Activated effector memory CD4-positive, alpha-beta T cell treated with anti-CD3 and anti-CD28 coated beads, Interleukin-2, amount 50 U/mL, for 16 hours (primary cell): ENCODE results near the gene ECSIT.
A peak's percentile ranks its signal among the peaks of the same experiment; 100 is the strongest.
"Not testable (repeated sequence)": the region's sequence is repeated elsewhere in the genome, so short reads cannot be mapped to it uniquely, and the experiment has no call there.

Experiments used
- DNase-seq: peaks from one replicate; pipeline ENCODE4 v3.0.0-alpha.2; 2020

ECSIT gene

GRCh38 chr19:11473725-11474124, 55.2 kb downstream of the ECSIT start:
- no peak for DNase-seq

GRCh38 chr19:11468266-11468845, 60.6 kb downstream of the ECSIT start:
- not testable (repeated sequence) for DNase-seq

- DNase-seq = no peak
These were observed 63.3 kb downstream of the ECSIT start for GRCh38 chr19:11465600-11465999.

GRCh38 chr19:11464333-11465265, 64.3 kb downstream of the ECSIT start:
- DNase-seq = no peak

- peak; percentile 67 for DNase-seq
These were observed 65.5 kb downstream of the ECSIT start for GRCh38 chr19:11463391-11463790.

GRCh38 chr19:11461453-11461852, 67.5 kb downstream of the ECSIT start:
- DNase-seq = no peak

GRCh38 chr19:11460207-11460606, 68.7 kb downstream of the ECSIT start:
- no peak for DNase-seq

- not testable (repeated sequence) for DNase-seq
These were observed 70.0 kb downstream of the ECSIT start for GRCh38 chr19:11458912-11459311.

GRCh38 chr19:11458236-11458900, 70.6 kb downstream of the ECSIT start:
- DNase-seq = no peak

- DNase-seq = no peak
These were observed 71.1 kb downstream of the ECSIT start for GRCh38 chr19:11457831-11458230.

- no peak for DNase-seq
These were observed 71.8 kb downstream of the ECSIT start for GRCh38 chr19:11457115-11457514.

- no peak for DNase-seq
These were observed 72.3 kb downstream of the ECSIT start for GRCh38 chr19:11456659-11457058.
